ENCODE measurements around the gene APBA1. TPM values are rescaled to one million over a fixed set of nuclear protein-coding genes. Genes with fewer than 3 reads are reported as not detected.

APBA1 gene
- total RNA-seq, 2 donors from 2014 or later, result 6.3 to 7.5 TPM

DNA sequence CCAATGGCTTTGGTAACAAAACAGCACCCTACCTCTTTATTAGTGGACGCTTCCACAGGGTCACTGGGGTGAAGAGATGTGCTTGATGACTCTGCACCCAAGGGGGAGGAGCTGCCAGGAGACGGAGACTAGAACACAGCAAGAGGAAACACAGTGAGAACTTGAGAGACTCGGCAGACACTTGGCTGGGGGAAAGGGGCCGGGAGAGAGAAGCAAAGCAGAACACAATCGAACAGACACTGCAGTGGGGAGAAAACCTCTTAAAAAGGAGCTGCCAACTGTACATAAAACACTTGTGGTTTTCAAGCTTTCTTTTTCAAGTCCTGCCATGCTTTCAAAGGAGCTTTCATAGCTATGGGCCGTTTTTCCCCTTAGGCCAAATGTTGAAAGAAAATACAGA, 196.2 kb downstream of the APBA1 start:
- Histone ChIP-seq H3K27ac (no peak overlapping the region), H3K4me3 (no peak overlapping the region), H3K27me3 (no peaks in the 10 kb centered on the region), H3K4me1 (peaks cover 3% of the 10 kb centered on the region), H3K9me3 (no peaks in the 10 kb centered on the region), H3K36me3 (no peaks in the 10 kb centered on the region), H3K9ac (ENCODE audit: low read depth in 2 of 2, low read length in 2 of 2) (no peak overlapping the region)
- no peak for DNase-seq
- TF ChIP-seq, protein P1, sequence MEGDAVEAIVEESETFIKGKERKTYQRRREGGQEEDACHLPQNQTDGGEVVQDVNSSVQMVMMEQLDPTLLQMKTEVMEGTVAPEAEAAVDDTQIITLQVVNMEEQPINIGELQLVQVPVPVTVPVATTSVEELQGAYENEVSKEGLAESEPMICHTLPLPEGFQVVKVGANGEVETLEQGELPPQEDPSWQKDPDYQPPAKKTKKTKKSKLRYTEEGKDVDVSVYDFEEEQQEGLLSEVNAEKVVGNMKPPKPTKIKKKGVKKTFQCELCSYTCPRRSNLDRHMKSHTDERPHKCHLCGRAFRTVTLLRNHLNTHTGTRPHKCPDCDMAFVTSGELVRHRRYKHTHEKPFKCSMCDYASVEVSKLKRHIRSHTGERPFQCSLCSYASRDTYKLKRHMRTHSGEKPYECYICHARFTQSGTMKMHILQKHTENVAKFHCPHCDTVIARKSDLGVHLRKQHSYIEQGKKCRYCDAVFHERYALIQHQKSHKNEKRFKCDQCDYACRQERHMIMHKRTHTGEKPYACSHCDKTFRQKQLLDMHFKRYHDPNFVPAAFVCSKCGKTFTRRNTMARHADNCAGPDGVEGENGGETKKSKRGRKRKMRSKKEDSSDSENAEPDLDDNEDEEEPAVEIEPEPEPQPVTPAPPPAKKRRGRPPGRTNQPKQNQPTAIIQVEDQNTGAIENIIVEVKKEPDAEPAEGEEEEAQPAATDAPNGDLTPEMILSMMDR (IDR thresholded peaks at IDR 0.05), result no peak
- intact Hi-C loops (cut with DNase I), result no loop called here

DNA sequence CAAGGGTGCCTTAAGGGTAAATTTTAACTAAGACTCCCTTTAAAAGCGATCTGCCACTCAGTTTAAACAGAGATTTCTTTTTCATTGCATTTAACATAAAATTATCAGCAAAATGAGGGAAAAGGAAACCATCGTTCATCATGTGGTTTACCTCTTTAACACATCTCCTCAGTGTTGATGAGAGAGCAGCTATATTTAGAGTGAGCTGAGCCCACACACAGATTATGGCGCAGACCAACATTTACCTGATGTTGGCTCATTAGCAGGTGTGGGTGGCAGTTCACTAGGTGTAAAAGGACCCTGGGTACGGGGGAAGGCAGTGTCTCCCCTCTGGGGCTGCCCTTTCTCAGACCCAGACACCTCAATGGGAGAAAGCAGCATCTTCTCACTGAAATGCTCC, 197.3 kb downstream of the APBA1 start:
- Histone ChIP-seq H3K9me3 (no peaks in the 10 kb centered on the region), H3K4me3 (no peak overlapping the region), H3K4me1 (peaks cover 8% of the 10 kb centered on the region), H3K27ac (no peak overlapping the region), H3K36me3 (no peaks in the 10 kb centered on the region), H3K27me3 (no peaks in the 10 kb centered on the region), H3K9ac (ENCODE audit: low read depth in 2 of 2, low read length in 2 of 2) (no peak overlapping the region)
- DNase-seq, result no peak
- TF ChIP-seq, protein P1 (IDR thresholded peaks at IDR 0.05), result no peak
- intact Hi-C loops (cut with DNase I), result no loop called here

DNA sequence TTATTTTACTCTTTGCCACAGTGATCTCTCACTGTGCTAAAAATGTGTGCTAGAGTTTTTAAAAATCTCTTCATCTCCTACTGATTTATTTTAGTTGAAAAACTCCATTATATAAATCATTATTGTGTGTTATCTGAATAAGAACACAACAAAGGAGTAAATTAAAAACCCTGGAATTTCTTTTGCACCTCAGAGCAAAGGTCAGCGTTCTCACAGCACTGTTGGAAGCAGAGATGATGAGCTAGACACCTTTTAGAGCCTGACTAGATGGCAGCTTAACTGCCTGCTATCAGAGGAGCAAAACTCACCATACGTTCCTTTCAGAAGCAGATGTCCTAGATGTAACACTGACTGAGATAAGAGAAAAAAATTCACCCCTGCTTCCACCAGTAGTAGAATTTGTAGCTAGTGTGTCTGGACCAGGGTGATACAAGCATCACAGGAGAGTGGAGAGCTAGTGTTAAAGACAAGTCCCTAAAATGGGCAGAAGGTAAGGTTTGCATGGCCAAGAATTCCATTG, 200.0 kb downstream of the APBA1 start:
- DNase-seq, result no peak
- intact Hi-C loops (cut with DNase I), result no loop called here
- no peak overlapping the region for H3K9ac ChIP-seq (ENCODE audit: low read depth in 2 of 2, low read length in 2 of 2)
- TF ChIP-seq, protein P1 (IDR thresholded peaks at IDR 0.05), result no peak
- no peak overlapping the region for H3K4me3 ChIP-seq
- H3K9me3 ChIP-seq, result no peaks in the 10 kb centered on the region
- peaks cover 8% of the 10 kb centered on the region for H3K4me1 ChIP-seq
- no peaks in the 10 kb centered on the region for H3K27me3 ChIP-seq
- no peaks in the 10 kb centered on the region for H3K36me3 ChIP-seq
- H3K27ac ChIP-seq, result no peak overlapping the region

- Histone ChIP-seq H3K36me3 (no peaks in the 10 kb centered on the region), H3K27ac (peak overlapping the region; percentile 78), H3K9me3 (no peaks in the 10 kb centered on the region), H3K9ac (ENCODE audit: low read depth in 2 of 2, low read length in 2 of 2) (no peak overlapping the region), H3K4me1 (peaks cover 8% of the 10 kb centered on the region), H3K27me3 (no peaks in the 10 kb centered on the region), H3K4me3 (no peak overlapping the region)
- DNase-seq, result no peak
- TF ChIP-seq, protein P1 (IDR thresholded peaks at IDR 0.05), result no peak
- intact Hi-C loops (cut with DNase I), result no loop called here
These were observed 200.7 kb downstream of the APBA1 start for GRCh38 chr9:69471433-69471832.

DNA sequence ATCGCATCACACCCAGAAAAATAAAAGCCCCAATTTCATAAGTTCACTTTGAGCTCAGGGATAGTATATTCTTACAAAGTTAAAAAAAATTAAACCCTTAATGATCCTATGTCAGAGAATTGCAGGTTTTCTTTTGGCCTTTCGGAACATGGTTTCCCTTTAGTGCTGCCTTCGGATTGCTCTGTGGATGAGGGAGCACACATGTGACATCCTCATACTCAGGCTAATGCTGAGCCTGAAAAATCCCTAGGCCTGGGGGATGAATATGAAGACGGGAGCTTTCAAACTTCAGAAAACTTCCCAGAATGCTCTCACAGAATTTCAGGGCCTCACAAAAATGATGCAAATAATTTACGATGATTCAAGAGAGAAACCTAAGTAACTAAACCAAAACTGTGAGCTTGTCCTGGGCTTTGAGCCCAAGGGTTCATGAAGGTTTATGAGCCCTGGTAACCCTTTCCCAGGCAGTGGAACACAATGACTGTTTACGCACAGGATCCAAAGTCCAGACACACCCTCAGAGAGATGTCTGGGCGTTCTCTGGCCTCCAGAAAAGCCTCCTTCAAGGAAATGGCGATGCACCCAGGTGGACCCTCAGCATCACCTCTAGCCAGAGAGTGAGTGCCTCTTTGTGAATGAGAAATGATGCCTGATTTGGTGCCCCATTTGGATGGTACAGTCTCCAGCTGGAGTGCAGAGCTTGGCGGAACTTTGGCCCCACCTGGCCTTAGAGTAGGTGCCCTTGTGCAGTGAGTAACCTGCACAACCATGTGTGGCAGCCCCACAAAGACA, 201.8 kb downstream of the APBA1 start:
- Histone ChIP-seq H3K4me3 (no peak overlapping the region), H3K27me3 (no peaks in the 10 kb centered on the region), H3K4me1 (peaks cover 8% of the 10 kb centered on the region), H3K9ac (ENCODE audit: low read depth in 2 of 2, low read length in 2 of 2) (peak overlapping the region in 1 of 2 donors; percentile 27), H3K27ac (peak overlapping the region; percentile 78), H3K9me3 (no peaks in the 10 kb centered on the region), H3K36me3 (no peaks in the 10 kb centered on the region)
- TF ChIP-seq, protein P1 (IDR thresholded peaks at IDR 0.05), result no peak
- intact Hi-C loops (cut with DNase I), result no loop called here
- peak; percentile 92 for DNase-seq

All from colonic mucosa (tissue), 4 donors.